CD4-positive, CD25-positive, alpha-beta regulatory T cell (primary cell): ENCODE results near the gene CPVL. TPM values are rescaled to one million over a fixed set of nuclear protein-coding genes. Genes with fewer than 3 reads are reported as not detected.
"Not testable (repeated sequence)": the region's sequence is repeated elsewhere in the genome, so short reads cannot be mapped to it uniquely, and the experiment has no call there.

ENCODE experiments used
- ATAC-seq, 2 donors: fragments of 150-1000 bp; cut with Tn5 transposase; one replicate each; pipeline ENCODE4 v1.10.0; 2021; ENCODE audit warnings: low read depth in 2 of 2, moderate number of reproducible peaks in 2 of 2, moderate library complexity in 1 of 2
- DNase-seq, 3 donors: peaks; one replicate each; pipeline versions ENCODE4 v3.0.0 to v3.0.0-alpha.2; 2012 to 2022; ENCODE audit warnings: mixed read lengths in 1 of 3
- H3K27ac ChIP-seq: one replicate; pipeline ENCODE4 v1.7.0; 2013; ENCODE audit warnings: mild to moderate bottlenecking, low read length; ENCODE audit not compliant: insufficient read depth, poor library complexity, severe bottlenecking
- H3K27me3 ChIP-seq: one replicate; pipeline ENCODE4 v1.7.0; 2013; ENCODE audit warnings: low read length; ENCODE audit not compliant: control insufficient read depth, insufficient read depth
- H3K36me3 ChIP-seq: one replicate; pipeline ENCODE4 v1.7.0; 2013; ENCODE audit warnings: mild to moderate bottlenecking, low read length, moderate library complexity; ENCODE audit not compliant: control insufficient read depth, insufficient read depth
- H3K4me1 ChIP-seq: 2 replicates; pipeline ENCODE4 v1.7.0; 2013; ENCODE audit warnings: mild to moderate bottlenecking, low read length; ENCODE audit not compliant: insufficient read depth, control insufficient read depth, poor library complexity, severe bottlenecking
- H3K4me3 ChIP-seq: one replicate; pipeline ENCODE4 v1.7.0; 2013; ENCODE audit warnings: low read depth, mild to moderate bottlenecking, low read length, moderate library complexity
- H3K9me3 ChIP-seq, 2 experiments: 1 replicate in 1 of 2; 2 replicates in 1 of 2; pipeline ENCODE4 v1.7.0; 2013; ENCODE audit warnings: low read length in 2 of 2, mild to moderate bottlenecking in 1 of 2, moderate library complexity in 1 of 2; ENCODE audit not compliant: control insufficient read depth in 2 of 2
- H3K27ac Mint-ChIP-seq, 3 donors: one replicate each; pipeline ENCODE4 v1.8.0; 2020 to 2022; ENCODE audit warnings: mild to moderate bottlenecking in 3 of 3, mixed read lengths in 3 of 3, moderate library complexity in 2 of 3
- H3K27me3 Mint-ChIP-seq: one replicate; pipeline ENCODE4 v1.8.0; 2022; ENCODE audit warnings: mild to moderate bottlenecking, mixed read lengths
- H3K36me3 Mint-ChIP-seq: one replicate; pipeline ENCODE4 v1.8.0; 2020; ENCODE audit warnings: mixed read lengths
- H3K4me1 Mint-ChIP-seq, 4 donors: one replicate each; pipeline ENCODE4 v1.8.0; 2020 to 2022; ENCODE audit warnings: mixed read lengths in 4 of 4, mild to moderate bottlenecking in 1 of 4
- H3K4me3 Mint-ChIP-seq, 4 donors: one replicate each; pipeline ENCODE4 v1.8.0; 2020 to 2022; ENCODE audit warnings: mild to moderate bottlenecking in 4 of 4, mixed read lengths in 4 of 4, moderate library complexity in 3 of 4
- H3K9me3 Mint-ChIP-seq, 7 donors: one replicate each; pipeline ENCODE4 v1.8.0; 2020 to 2022; ENCODE audit warnings: mixed read lengths in 7 of 7, mild to moderate bottlenecking in 3 of 7, moderate library complexity in 2 of 7
- polyA plus RNA-seq, 4 donors: library from polyadenylated mRNA; unstranded; fragments of 300-500 nt; fragmentation: Illumina TruSeq; gene quantifications; one replicate each; pipeline ENCODE4 v1.2.3, GENCODE V29; 2021
- total RNA-seq: library from RNA; stranded (reverse); gene quantifications from one replicate; pipeline ENCODE4 v1.2.3, GENCODE V29; 2022

The CPVL gene
- total and polyA plus RNA-seq, 5 donors from 2014 or later: 0.15 to 1.3 (median 0.77) TPM; not detected in 1

- no peak overlapping the region for H3K4me3 Mint-ChIP-seq
- H3K27me3 Mint-ChIP-seq: peaks cover 22% of the 10 kb centered on the region
- Histone ChIP-seq H3K27ac (no peak overlapping the region), H3K36me3 (no peaks in the 10 kb centered on the region), H3K4me3 (no peak overlapping the region), H3K9me3 (no peaks in the 10 kb centered on the region), H3K27me3 (no peaks in the 10 kb centered on the region), H3K4me1 (no peaks in the 10 kb centered on the region)
- ATAC-seq (no peak), DNase-seq (no peak)
- peaks cover 0 to 1% (median 0%) of the 10 kb centered on the region in 4 donors for H3K4me1 Mint-ChIP-seq
- H3K9me3 Mint-ChIP-seq: no peaks in the 10 kb centered on the region
- H3K27ac Mint-ChIP-seq: no peak overlapping the region
- H3K36me3 Mint-ChIP-seq: no peaks in the 10 kb centered on the region
These were observed 31.1 kb downstream of the CPVL start for GRCh38 chr7:29115130-29115687.

GRCh38 chr7:29114266-29114665 lies 32.1 kb downstream of the CPVL start:
- H3K4me1 ChIP-seq, H3K27me3 ChIP-seq, ATAC-seq, H3K4me3 Mint-ChIP-seq, DNase-seq, H3K9me3 ChIP-seq, H3K9me3 Mint-ChIP-seq, H3K4me3 ChIP-seq, H3K27ac ChIP-seq, H3K4me1 Mint-ChIP-seq, H3K27ac Mint-ChIP-seq, H3K36me3 ChIP-seq, H3K36me3 Mint-ChIP-seq: not testable (repeated sequence)
- peaks cover 23% of the 10 kb centered on the region for H3K27me3 Mint-ChIP-seq

GRCh38 chr7:29113384-29114102 lies 32.8 kb downstream of the CPVL start:
- DNase-seq (peak in 1 of 3 donors; percentile 6), ATAC-seq (no peak)
- Mint-ChIP-seq H3K4me1 (peaks cover 0 to 1% (median 0%) of the 10 kb centered on the region in 4 donors), H3K27ac (no peak overlapping the region), H3K9me3 (no peaks in the 10 kb centered on the region), H3K27me3 (peaks cover 23% of the 10 kb centered on the region), H3K36me3 (no peaks in the 10 kb centered on the region), H3K4me3 (no peak overlapping the region)
- H3K27ac ChIP-seq: no peak overlapping the region
- no peaks in the 10 kb centered on the region for H3K9me3 ChIP-seq
- no peaks in the 10 kb centered on the region for H3K36me3 ChIP-seq
- no peaks in the 10 kb centered on the region for H3K27me3 ChIP-seq
- no peak overlapping the region for H3K4me3 ChIP-seq
- no peaks in the 10 kb centered on the region for H3K4me1 ChIP-seq

GRCh38 chr7:29112721-29113120 lies 33.6 kb downstream of the CPVL start:
- Mint-ChIP-seq H3K36me3 (no peaks in the 10 kb centered on the region), H3K27me3 (peaks cover 20% of the 10 kb centered on the region), H3K27ac (no peak overlapping the region), H3K4me3 (no peak overlapping the region), H3K9me3 (no peaks in the 10 kb centered on the region), H3K4me1 (peaks cover 0 to 1% (median 0%) of the 10 kb centered on the region in 4 donors)
- ATAC-seq (no peak), DNase-seq (no peak)
- Histone ChIP-seq H3K27ac (no peak overlapping the region), H3K4me3 (no peak overlapping the region), H3K36me3 (no peaks in the 10 kb centered on the region), H3K9me3 (no peaks in the 10 kb centered on the region), H3K4me1 (no peaks in the 10 kb centered on the region), H3K27me3 (no peaks in the 10 kb centered on the region)

GRCh38 chr7:29109899-29110298 lies 36.4 kb downstream of the CPVL start:
- Mint-ChIP-seq H3K9me3 (no peaks in the 10 kb centered on the region), H3K36me3 (no peaks in the 10 kb centered on the region), H3K4me3 (no peak overlapping the region), H3K27ac (no peak overlapping the region), H3K27me3 (peaks cover 17% of the 10 kb centered on the region), H3K4me1 (peaks cover 0 to 1% (median 0%) of the 10 kb centered on the region in 4 donors)
- Histone ChIP-seq H3K9me3 (no peaks in the 10 kb centered on the region), H3K4me3 (no peak overlapping the region), H3K27ac (no peak overlapping the region), H3K4me1 (no peaks in the 10 kb centered on the region), H3K27me3 (no peaks in the 10 kb centered on the region), H3K36me3 (no peaks in the 10 kb centered on the region)
- DNase-seq: no peak
- ATAC-seq: no peak

- Mint-ChIP-seq H3K27ac (no peak overlapping the region), H3K9me3 (no peaks in the 10 kb centered on the region), H3K36me3 (no peaks in the 10 kb centered on the region), H3K4me1 (peaks cover 0 to 1% (median 0%) of the 10 kb centered on the region in 4 donors), H3K4me3 (no peak overlapping the region), H3K27me3 (peaks cover 17% of the 10 kb centered on the region)
- no peaks in the 10 kb centered on the region for H3K4me1 ChIP-seq
- H3K9me3 ChIP-seq: no peaks in the 10 kb centered on the region
- ATAC-seq: no peak
- H3K27ac ChIP-seq: no peak overlapping the region
- no peaks in the 10 kb centered on the region for H3K36me3 ChIP-seq
- H3K27me3 ChIP-seq: no peaks in the 10 kb centered on the region
- no peak overlapping the region for H3K4me3 ChIP-seq
- no peak for DNase-seq
These were observed 37.0 kb downstream of the CPVL start for GRCh38 chr7:29109358-29109757.

- H3K27ac ChIP-seq: no peak overlapping the region
- peaks cover 0 to 3% (median 0%) of the 10 kb centered on the region in 4 donors for H3K4me1 Mint-ChIP-seq
These were observed 39.3 kb downstream of the CPVL start for GRCh38 chr7:29107056-29107455.

GRCh38 chr7:29106669-29106988 lies 39.7 kb downstream of the CPVL start:
- Histone ChIP-seq H3K36me3 (no peaks in the 10 kb centered on the region), H3K4me1 (no peaks in the 10 kb centered on the region), H3K4me3 (no peak overlapping the region), H3K9me3 (no peaks in the 10 kb centered on the region), H3K27ac (no peak overlapping the region), H3K27me3 (no peaks in the 10 kb centered on the region)
- Mint-ChIP-seq H3K27ac (no peak overlapping the region), H3K4me3 (no peak overlapping the region), H3K27me3 (peaks cover 8% of the 10 kb centered on the region), H3K4me1 (peaks cover 0 to 3% (median 0%) of the 10 kb centered on the region in 4 donors), H3K9me3 (peaks cover 0 to 2% (median 0%) of the 10 kb centered on the region in 7 donors), H3K36me3 (no peaks in the 10 kb centered on the region)
- DNase-seq (no peak), ATAC-seq (no peak)

More at GRCh38 chr7:29107056-29107455, 39.3 kb downstream of the CPVL start:
- Histone ChIP-seq H3K4me1 (no peaks in the 10 kb centered on the region), H3K9me3 (no peaks in the 10 kb centered on the region), H3K36me3 (no peaks in the 10 kb centered on the region), H3K27me3 (no peaks in the 10 kb centered on the region), H3K4me3 (no peak overlapping the region)
- Mint-ChIP-seq H3K27ac (no peak overlapping the region), H3K27me3 (peaks cover 12% of the 10 kb centered on the region), H3K36me3 (no peaks in the 10 kb centered on the region), H3K4me3 (no peak overlapping the region), H3K9me3 (no peaks in the 10 kb centered on the region)
- ATAC-seq (no peak), DNase-seq (no peak)
